BJ (cell line): ENCODE data around the gene CXXC5. TPM values are rescaled to one million over a fixed set of nuclear protein-coding genes. Genes with fewer than 3 reads are reported as not detected.

Source experiments
- CTCF ChIA-PET: fragments of 350-600 bp; formaldehyde crosslinking; extraction: SDS; loops from one replicate; lab custom pipeline; 2021; ENCODE audit warnings: antibody characterized with exemption, inconsistent platforms; lab: Yijun Ruan, JAX
- POLR2A ChIA-PET: fragments of 300-600 bp; sonication (Branson Sonifier 250); formaldehyde crosslinking; extraction: SDS; loops from one replicate; lab custom pipeline; 2021; ENCODE audit warnings: antibody characterized with exemption; lab: Charles Lee
- DNase-seq: peaks from one replicate; pipeline ENCODE4 v3.0.0-alpha.2; 2011; ENCODE audit warnings: low read depth
- H3K27me3 ChIP-seq: 2 replicates; pipeline ENCODE4 v1.6.0; 2011; ENCODE audit warnings: low read length; ENCODE audit not compliant: control insufficient read depth, insufficient read depth
- H3K36me3 ChIP-seq: 2 replicates; pipeline ENCODE4 v1.5.1; 2011; ENCODE audit warnings: low read length; ENCODE audit not compliant: control insufficient read depth, insufficient read depth
- H3K4me3 ChIP-seq: 2 replicates; pipeline ENCODE4 v1.5.1; 2011; ENCODE audit warnings: low read depth, mild to moderate bottlenecking, control low read depth, low read length
- polyA plus RNA-seq: library from polyadenylated mRNA; depleted of rRNA; stranded (reverse); fragments of >200 nt; gene quantifications from 2 replicates; pipeline ENCODE4 v1.2.3, GENCODE V29; 2011
- TF ChIP-seq, protein P1 (sequence below): IDR thresholded peaks from 2 replicates; pipeline ENCODE4 v1.5.1; 2011; ENCODE audit warnings: low read depth, mild to moderate bottlenecking, control low read depth, inconsistent platforms, low read length, moderate library complexity; ENCODE audit not compliant: insufficient read depth

Gene CXXC5
- polyA plus RNA-seq, 1 experiment: 50.4 TPM

GRCh38 chr5:139669662-139670368, 21.7 kb downstream of the CXXC5 start:
- DNase-seq: no peak
- Histone ChIP-seq H3K36me3 (peaks cover 4% of the 10 kb centered on the region), H3K4me3 (no peak overlapping the region), H3K27me3 (no peaks in the 10 kb centered on the region)
- TF ChIP-seq, protein P1, sequence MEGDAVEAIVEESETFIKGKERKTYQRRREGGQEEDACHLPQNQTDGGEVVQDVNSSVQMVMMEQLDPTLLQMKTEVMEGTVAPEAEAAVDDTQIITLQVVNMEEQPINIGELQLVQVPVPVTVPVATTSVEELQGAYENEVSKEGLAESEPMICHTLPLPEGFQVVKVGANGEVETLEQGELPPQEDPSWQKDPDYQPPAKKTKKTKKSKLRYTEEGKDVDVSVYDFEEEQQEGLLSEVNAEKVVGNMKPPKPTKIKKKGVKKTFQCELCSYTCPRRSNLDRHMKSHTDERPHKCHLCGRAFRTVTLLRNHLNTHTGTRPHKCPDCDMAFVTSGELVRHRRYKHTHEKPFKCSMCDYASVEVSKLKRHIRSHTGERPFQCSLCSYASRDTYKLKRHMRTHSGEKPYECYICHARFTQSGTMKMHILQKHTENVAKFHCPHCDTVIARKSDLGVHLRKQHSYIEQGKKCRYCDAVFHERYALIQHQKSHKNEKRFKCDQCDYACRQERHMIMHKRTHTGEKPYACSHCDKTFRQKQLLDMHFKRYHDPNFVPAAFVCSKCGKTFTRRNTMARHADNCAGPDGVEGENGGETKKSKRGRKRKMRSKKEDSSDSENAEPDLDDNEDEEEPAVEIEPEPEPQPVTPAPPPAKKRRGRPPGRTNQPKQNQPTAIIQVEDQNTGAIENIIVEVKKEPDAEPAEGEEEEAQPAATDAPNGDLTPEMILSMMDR: no peak
- ChIA-PET CTCF (interaction anchor here (0.8 to 2.6 kb wide), 7 partner anchors 10 to 96 kb away, joined by 3 to 13 read pairs (median 4); no protein-coding TSS in a partner anchor), POLR2A (no interaction called here)

DNA sequence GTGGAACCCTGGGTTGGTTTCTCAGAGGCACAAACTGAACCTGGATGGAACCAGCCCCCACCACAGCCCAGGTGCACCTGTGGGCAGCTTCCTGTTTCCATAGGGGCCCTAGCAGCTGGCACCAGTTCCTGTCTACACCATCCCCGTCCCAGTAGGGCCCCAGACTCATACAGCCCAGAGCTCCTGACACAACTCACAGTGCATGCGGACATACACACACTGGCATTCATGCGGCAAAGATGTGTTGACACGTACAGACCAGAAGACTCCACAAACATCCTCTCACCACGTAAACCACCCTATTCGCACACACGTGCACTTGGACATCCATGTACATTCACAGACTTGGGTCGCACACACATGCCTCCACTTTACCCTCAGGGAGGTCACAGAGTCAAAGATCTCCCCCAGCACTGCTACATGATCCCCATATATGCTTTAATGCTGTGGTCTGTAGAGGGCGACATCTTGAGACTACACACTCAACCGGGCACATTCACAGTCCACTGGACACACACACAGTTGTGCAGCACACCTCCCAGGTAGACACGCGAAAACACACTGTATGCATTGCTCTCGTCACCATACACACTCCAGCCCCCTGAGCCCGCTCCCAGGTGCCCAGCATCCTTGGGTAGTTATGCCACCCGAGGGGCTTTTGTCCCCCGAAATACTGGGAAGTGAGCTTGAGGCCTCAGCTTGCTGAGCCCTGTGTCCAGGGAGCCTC, 22.4 kb downstream of the CXXC5 start:
- POLR2A ChIA-PET: no interaction called here
- Histone ChIP-seq H3K27me3 (no peaks in the 10 kb centered on the region), H3K36me3 (peaks cover 3% of the 10 kb centered on the region; the same call in 1 of the 2 replicates), H3K4me3 (no peak overlapping the region)
- TF ChIP-seq, protein P1: 0 out of 2 replicates have a peak, but pooled peaks have one; percentile 11
- no peak for DNase-seq
- CTCF ChIA-PET: interaction anchor here (0.8 to 1.8 kb wide), 7 partner anchors 9 to 95 kb away, joined by 3 to 5 read pairs (median 3); no protein-coding TSS in a partner anchor

DNA sequence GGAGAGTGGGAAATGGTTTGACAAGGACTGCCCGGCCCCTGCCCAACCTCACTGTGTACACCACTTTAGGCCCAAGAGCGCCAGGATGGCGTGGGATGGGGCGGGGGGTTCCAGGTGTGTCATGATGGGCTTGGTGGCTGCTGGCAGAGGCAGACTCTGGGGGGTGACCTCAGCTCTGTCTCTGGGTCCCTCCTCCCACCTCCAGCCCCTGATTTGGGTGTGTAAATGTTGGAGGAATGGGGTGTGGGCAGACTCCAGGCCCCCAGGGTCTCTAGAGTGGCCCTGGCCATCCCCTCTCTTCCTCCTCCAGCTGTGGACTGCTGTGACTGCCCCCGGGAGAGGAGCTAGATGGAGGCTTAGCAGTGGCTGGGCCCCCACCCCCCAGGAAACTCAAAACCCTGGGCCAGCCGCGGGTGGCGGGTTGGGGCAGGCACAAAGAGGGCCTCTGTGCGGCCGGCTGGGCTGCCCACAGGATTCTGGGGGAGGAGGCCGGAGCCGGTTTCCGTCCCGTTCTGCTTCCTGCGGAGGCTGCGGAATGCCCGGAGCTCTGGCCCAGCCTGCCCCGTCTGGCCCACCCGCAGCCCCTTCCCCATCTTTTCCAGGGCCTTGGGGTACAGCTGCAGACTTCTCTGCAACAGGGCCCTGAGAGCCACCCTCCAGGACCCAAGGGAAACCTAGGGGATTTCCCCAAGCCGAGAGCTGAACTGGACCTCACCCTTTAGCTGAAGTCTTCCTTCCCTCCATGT, 23.1 kb downstream of the CXXC5 start:
- ChIA-PET CTCF (interaction anchor here (0.9 to 2.4 kb wide), 4 partner anchors 8 to 37 kb away, joined by 3 to 7 read pairs (median 3); no protein-coding TSS in a partner anchor), POLR2A (no interaction called here)
- H3K4me3 ChIP-seq: no peak overlapping the region
- H3K36me3 ChIP-seq: 0 out of 2 replicates have a peak, but pooled peaks cover 2% of the 10 kb centered on the region
- TF ChIP-seq, protein P1: no peak
- no peaks in the 10 kb centered on the region for H3K27me3 ChIP-seq
- DNase-seq: no peak

DNA sequence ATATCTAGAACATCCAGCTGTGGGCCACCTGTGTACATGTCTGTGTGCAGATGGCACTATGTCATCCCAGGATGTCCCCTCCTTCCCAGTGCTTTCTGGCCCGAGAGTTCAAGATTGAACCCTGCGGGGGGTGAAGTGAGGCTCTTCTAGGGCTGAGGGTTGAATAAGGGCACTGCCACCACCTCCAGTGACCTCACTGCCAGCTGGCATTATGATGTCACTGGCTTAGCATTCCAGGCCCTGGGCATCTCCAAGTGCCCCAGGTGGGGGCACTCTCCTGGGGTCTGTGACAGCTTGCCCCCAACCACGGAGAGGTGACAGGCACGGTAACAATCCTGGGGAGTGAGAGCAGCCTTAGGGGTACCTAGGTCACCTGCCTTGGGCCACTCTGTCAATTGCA, 27.1 kb downstream of the CXXC5 start:
- Histone ChIP-seq H3K36me3 (peaks cover 3% of the 10 kb centered on the region), H3K27me3 (no peaks in the 10 kb centered on the region), H3K4me3 (no peak overlapping the region)
- ChIA-PET POLR2A (no interaction called here), CTCF (interaction anchor here (0.6 to 1.3 kb wide), 4 partner anchors 15 to 100 kb away, joined by 3 to 4 read pairs (median 4); no protein-coding TSS in a partner anchor)
- TF ChIP-seq, protein P1: no peak
- no peak for DNase-seq
